Natural killer cell (primary cell): ENCODE data around the gene TTBK1. TPM values are rescaled to one million over a fixed set of nuclear protein-coding genes. Genes with fewer than 3 reads are reported as not detected.

Source experiments
- ATAC-seq, 3 donors: fragments of 150-1000 bp in 2 of 3; fragments of 200-7000 bp in 1 of 3; cut with Tn5 transposase; 1 replicate in 1 of 3; 2 replicates in 2 of 3; pipeline ENCODE4 v1.10.0; 2021; ENCODE audit warnings: mild to moderate bottlenecking in 2 of 3, moderate library complexity in 2 of 3
- DNase-seq, 2 donors: peaks; one replicate each; pipeline versions ENCODE4 v3.0.0 to v3.0.0-alpha.2; 2013 to 2021; ENCODE audit warnings: mixed read lengths in 1 of 2
- H3K27ac ChIP-seq: one replicate; pipeline ENCODE4 v1.5.1; 2013; ENCODE audit warnings: mild to moderate bottlenecking, low read length
- H3K27me3 ChIP-seq: one replicate; pipeline ENCODE4 v1.6.1; 2013; ENCODE audit warnings: low read length; ENCODE audit not compliant: control insufficient read depth, insufficient read depth
- H3K36me3 ChIP-seq: one replicate; pipeline ENCODE4 v1.6.1; 2013; ENCODE audit warnings: low read length; ENCODE audit not compliant: control insufficient read depth, insufficient read depth
- H3K4me1 ChIP-seq: one replicate; pipeline ENCODE4 v1.6.1; 2013; ENCODE audit warnings: low read length; ENCODE audit not compliant: control insufficient read depth, insufficient read depth
- H3K4me3 ChIP-seq: one replicate; pipeline ENCODE4 v1.5.1; 2013; ENCODE audit warnings: low read length
- H3K9me3 ChIP-seq: one replicate; pipeline ENCODE4 v1.6.1; 2013; ENCODE audit warnings: low read length; ENCODE audit not compliant: control insufficient read depth, insufficient read depth
- H3K27ac Mint-ChIP-seq, 2 donors: one replicate each; pipeline ENCODE4 v1.8.0; 2022; ENCODE audit warnings: mild to moderate bottlenecking in 2 of 2, mixed read lengths in 2 of 2, moderate library complexity in 1 of 2
- H3K27me3 Mint-ChIP-seq, 2 donors: one replicate each; pipeline ENCODE4 v1.8.0; 2022; ENCODE audit warnings: low read depth in 2 of 2, mixed read lengths in 2 of 2
- H3K36me3 Mint-ChIP-seq: one replicate; pipeline ENCODE4 v1.8.0; 2022; ENCODE audit warnings: mixed read lengths
- H3K4me1 Mint-ChIP-seq, 2 donors: one replicate each; pipeline ENCODE4 v1.8.0; 2022; ENCODE audit warnings: mixed read lengths in 2 of 2
- H3K4me3 Mint-ChIP-seq: one replicate; pipeline ENCODE4 v1.8.0; 2022; ENCODE audit warnings: mild to moderate bottlenecking, moderate library complexity, mixed read lengths
- H3K9me3 Mint-ChIP-seq, 2 donors: one replicate each; pipeline ENCODE4 v1.8.0; 2022; ENCODE audit warnings: mixed read lengths in 2 of 2
- WGBS: methylation state at CpG from one replicate; pipeline ENCODE4 v1.1.7; 2013; ENCODE audit warnings: missing lambda C conversion rate; ENCODE audit not compliant: insufficient coverage; 5-methylcytosine and 5-hydroxymethylcytosine counted together
- intact Hi-C: fragments of 100-400 bp; cut with micrococcal nuclease; formaldehyde crosslinking; loops from one replicate; pipeline ENCODE4 v1.14.2; 2022
- total RNA-seq, 4 donors: library from RNA; stranded (reverse); fragments of 120-200 nt in 1 of 4; gene quantifications; one replicate each; pipeline versions ENCODE4 v1.2.3 to v1.2.4, GENCODE V29; 2013 to 2022
- TF ChIP-seq, protein P1 (sequence below): fragments of 200-600 bp; IDR thresholded peaks from one replicate; pipeline ENCODE4 v1.8.0; 2022; ENCODE audit warnings: antibody characterized with exemption

Gene TTBK1
- total RNA-seq, 3 donors from 2014 or later (not counting 1 experiment from before 2014, with no cell fraction given) = 0.07 TPM; not detected in 2

DNA sequence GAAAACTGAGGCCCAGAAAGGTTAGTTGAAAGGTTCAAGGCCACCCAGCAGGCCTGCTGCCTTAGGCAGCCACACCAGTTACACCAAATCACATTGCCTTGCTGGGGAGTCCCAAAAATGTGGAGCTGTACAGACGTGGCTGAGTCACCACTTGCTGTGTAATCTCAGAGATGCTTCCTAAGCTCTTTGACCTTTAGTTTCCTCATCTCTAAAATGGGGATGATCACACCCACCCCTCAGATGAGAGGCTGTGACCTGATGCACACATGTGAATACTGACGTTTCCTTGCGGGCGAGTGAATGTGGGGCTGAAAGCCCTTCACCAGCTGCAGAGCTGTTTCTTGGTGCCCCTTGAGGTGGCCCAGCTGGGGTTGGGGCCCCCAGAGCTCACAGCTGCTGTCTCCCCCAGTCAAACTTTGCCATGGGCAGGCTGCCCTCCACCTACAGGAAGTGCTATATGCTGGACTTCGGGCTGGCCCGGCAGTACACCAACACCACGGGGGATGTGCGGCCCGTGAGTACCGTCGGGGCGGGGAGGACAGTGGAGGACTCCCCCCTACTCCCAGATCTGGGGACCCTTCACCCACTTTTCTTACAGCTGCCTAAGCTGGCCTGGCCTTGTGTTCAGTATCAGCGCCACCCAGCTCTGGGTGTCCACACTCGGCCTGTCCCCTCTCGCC, 11.0 kb downstream of the TTBK1 start:
- Mint-ChIP-seq H3K27ac (no peak overlapping the region), H3K9me3 (no peaks in the 10 kb centered on the region), H3K36me3 (no peaks in the 10 kb centered on the region), H3K27me3 (peaks cover 15 to 22% of the 10 kb centered on the region in 2 donors), H3K4me3 (no peak overlapping the region), H3K4me1 (no peaks in the 10 kb centered on the region)
- H3K27ac ChIP-seq = no peak overlapping the region
- peaks cover 2% of the 10 kb centered on the region for H3K27me3 ChIP-seq
- TF ChIP-seq, protein P1, sequence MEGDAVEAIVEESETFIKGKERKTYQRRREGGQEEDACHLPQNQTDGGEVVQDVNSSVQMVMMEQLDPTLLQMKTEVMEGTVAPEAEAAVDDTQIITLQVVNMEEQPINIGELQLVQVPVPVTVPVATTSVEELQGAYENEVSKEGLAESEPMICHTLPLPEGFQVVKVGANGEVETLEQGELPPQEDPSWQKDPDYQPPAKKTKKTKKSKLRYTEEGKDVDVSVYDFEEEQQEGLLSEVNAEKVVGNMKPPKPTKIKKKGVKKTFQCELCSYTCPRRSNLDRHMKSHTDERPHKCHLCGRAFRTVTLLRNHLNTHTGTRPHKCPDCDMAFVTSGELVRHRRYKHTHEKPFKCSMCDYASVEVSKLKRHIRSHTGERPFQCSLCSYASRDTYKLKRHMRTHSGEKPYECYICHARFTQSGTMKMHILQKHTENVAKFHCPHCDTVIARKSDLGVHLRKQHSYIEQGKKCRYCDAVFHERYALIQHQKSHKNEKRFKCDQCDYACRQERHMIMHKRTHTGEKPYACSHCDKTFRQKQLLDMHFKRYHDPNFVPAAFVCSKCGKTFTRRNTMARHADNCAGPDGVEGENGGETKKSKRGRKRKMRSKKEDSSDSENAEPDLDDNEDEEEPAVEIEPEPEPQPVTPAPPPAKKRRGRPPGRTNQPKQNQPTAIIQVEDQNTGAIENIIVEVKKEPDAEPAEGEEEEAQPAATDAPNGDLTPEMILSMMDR = no peak
- H3K36me3 ChIP-seq = no peaks in the 10 kb centered on the region
- no peak overlapping the region for H3K4me3 ChIP-seq
- H3K9me3 ChIP-seq = no peaks in the 10 kb centered on the region
- DNase-seq (no peak), ATAC-seq (no peak)
- WGBS = 90% methylated on average over 15 of the region's 15 CpGs
- H3K4me1 ChIP-seq = no peaks in the 10 kb centered on the region
- intact Hi-C loops = no loop called here

GRCh38 chr6:43254846-43255245, 11.6 kb downstream of the TTBK1 start:
- no peak overlapping the region for H3K27ac Mint-ChIP-seq
- H3K36me3 ChIP-seq = no peaks in the 10 kb centered on the region
- no peaks in the 10 kb centered on the region for H3K4me1 ChIP-seq
- DNase-seq (no peak), ATAC-seq (no peak)
- no peak overlapping the region for H3K4me3 Mint-ChIP-seq
- WGBS = 90% methylated on average over 11 of the region's 11 CpGs
- no peak overlapping the region for H3K27ac ChIP-seq
- no peaks in the 10 kb centered on the region for H3K9me3 Mint-ChIP-seq
- no peaks in the 10 kb centered on the region for H3K9me3 ChIP-seq
- no peaks in the 10 kb centered on the region for H3K36me3 Mint-ChIP-seq
- H3K4me1 Mint-ChIP-seq = no peaks in the 10 kb centered on the region
- intact Hi-C loops = no loop called here
- H3K4me3 ChIP-seq = no peak overlapping the region
- peaks cover 2% of the 10 kb centered on the region for H3K27me3 ChIP-seq
- peaks cover 15 to 22% of the 10 kb centered on the region in 2 donors for H3K27me3 Mint-ChIP-seq
- TF ChIP-seq, protein P1 = no peak

- Histone ChIP-seq H3K27me3 (peaks cover 2% of the 10 kb centered on the region), H3K36me3 (no peaks in the 10 kb centered on the region), H3K4me3 (no peak overlapping the region), H3K27ac (no peak overlapping the region), H3K9me3 (no peaks in the 10 kb centered on the region), H3K4me1 (no peaks in the 10 kb centered on the region)
- H3K9me3 Mint-ChIP-seq = no peaks in the 10 kb centered on the region
- intact Hi-C loops = no loop called here
- ATAC-seq = no peak
- no peaks in the 10 kb centered on the region for H3K36me3 Mint-ChIP-seq
- no peak overlapping the region for H3K4me3 Mint-ChIP-seq
- H3K27me3 Mint-ChIP-seq = peaks cover 15 to 22% of the 10 kb centered on the region in 2 donors
- no peak for DNase-seq
- no peak overlapping the region for H3K27ac Mint-ChIP-seq
- TF ChIP-seq, protein P1 = no peak
- no peaks in the 10 kb centered on the region for H3K4me1 Mint-ChIP-seq
- WGBS = 90% methylated on average over 11 of the region's 11 CpGs
Observed at GRCh38 chr6:43255408-43256054, 12.2 kb downstream of the TTBK1 start.
